Right lobe of liver (tissue), 6 donors: ENCODE measurements around the gene PLCD1. TPM values are rescaled to one million over a fixed set of nuclear protein-coding genes. Genes with fewer than 3 reads are reported as not detected.

Experiments used
- ATAC-seq, 4 donors: fragments of 200-7000 bp; cut with Tn5 transposase; one replicate each; pipeline ENCODE4 v1.9.1; 2020; ENCODE audit warnings: mild to moderate bottlenecking in 4 of 4, moderate library complexity in 4 of 4
- DNase-seq, 3 donors: peaks; one replicate each; pipeline ENCODE4 v3.0.0-alpha.2; 2020
- H3K27ac ChIP-seq, 3 donors: fragments of 200-600 bp; one replicate each; pipeline ENCODE4 v1.8.0; 2022
- H3K27me3 ChIP-seq, 2 donors: fragments of 200-600 bp; one replicate each; pipeline ENCODE4 v1.8.0; 2022
- H3K36me3 ChIP-seq, 4 donors: fragments of 200-600 bp; sonication (generic) in 1 of 4; one replicate each; pipeline versions ENCODE4 v1.5.1 to v1.8.0; 2017 to 2022; ENCODE audit warnings: control low read depth in 1 of 4
- H3K4me1 ChIP-seq, 4 donors: fragments of 200-600 bp; sonication (generic) in 1 of 4; one replicate each; pipeline versions ENCODE4 v1.5.1 to v1.8.0; 2017 to 2022; ENCODE audit warnings: control low read depth in 1 of 4
- H3K4me3 ChIP-seq, 3 donors: fragments of 200-600 bp; one replicate each; pipeline ENCODE4 v1.8.0; 2022
- H3K9me3 ChIP-seq, 4 donors: fragments of 200-600 bp; sonication (generic) in 1 of 4; one replicate each; pipeline versions ENCODE4 v1.5.1 to v1.8.0; 2017 to 2022; ENCODE audit warnings: control low read depth in 1 of 4
- POLR2A ChIP-seq: fragments of 450-650 bp; IDR thresholded peaks from one replicate; pipeline ENCODE4 v1.6.1; 2017; ENCODE audit warnings: antibody characterized with exemption, mild to moderate bottlenecking
- WGBS: methylation state at CpG from one replicate; pipeline ENCODE4 v1.1.6; 2018; ENCODE audit warnings: low coverage, low lambda C conversion rate; ENCODE audit not compliant: insufficient coverage; ENCODE audit errors: missing lambda C conversion rate; 5-methylcytosine and 5-hydroxymethylcytosine counted together
- intact Hi-C, 2 donors: fragments of 100-400 bp; cut with DNase I; formaldehyde crosslinking; loops; one replicate each; pipeline versions ENCODE4 v1.11.2 to v1.14.1; 2022
- total RNA-seq, 6 experiments: library from RNA; depleted of rRNA in 2 of 6; stranded (reverse); fragments of >200 nt in 2 of 6; fragmentation: NEBNext Ultra II Directional in 3 of 6; extraction: Animal tissue kit (Norgen Biotek cat#: 25700) in 3 of 6; gene quantifications; one replicate each; pipeline versions ENCODE4 v1.1.0 to v1.2.4, GENCODE V29; 2016 to 2023
- TF ChIP-seq, protein P1 (sequence below), 4 donors: fragments of 200-600 bp in 3 of 4; fragments of 450-650 bp in 1 of 4; IDR thresholded peaks; one replicate each; pipeline versions ENCODE4 v1.5.1 to v1.8.0; 2016 to 2022; ENCODE audit warnings: antibody characterized with exemption in 4 of 4, mild to moderate bottlenecking in 2 of 4
- donor health status: DM: no; HTN: yes; CAD: no.
- donor health status: DM: no; HTN: no; CAD: no.
- donor health status: DM: no; HTN: no; CAD: no.
- donor health status: DM: no; HTN: yes; CAD: no.
- donor health status: DM: no; HTN: yes; CAD: no.

The PLCD1 gene
- total RNA-seq, 6 experiments from 2014 or later, result 6.5 to 10.2 (median 7.7) TPM

DNA sequence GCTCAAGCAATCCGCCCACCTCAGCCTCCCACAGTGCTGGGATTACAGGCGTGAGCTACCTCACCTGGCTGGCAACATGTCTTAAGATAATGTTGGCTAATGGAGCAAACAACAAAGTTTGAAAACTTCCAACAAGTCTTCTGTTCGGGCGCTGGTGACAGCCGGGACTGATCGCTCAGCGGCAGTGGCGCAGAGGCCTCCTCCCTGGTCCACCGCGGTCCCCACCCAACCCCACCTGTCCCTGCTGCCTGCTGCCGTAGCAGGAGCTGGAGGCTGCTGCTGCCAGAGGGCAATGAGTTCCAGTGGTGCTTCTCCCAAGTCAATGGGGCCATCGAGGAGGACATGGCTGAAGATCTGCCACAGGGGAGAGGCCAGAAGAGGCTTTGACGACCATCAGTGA lies 21.7 kb upstream of the PLCD1 start:
- intact Hi-C loops, result no loop called here
- Histone ChIP-seq H3K4me3 (no peak overlapping the region), H3K27ac (no peak overlapping the region), H3K9me3 (no peaks in the 10 kb centered on the region), H3K4me1 (no peaks in the 10 kb centered on the region), H3K36me3 (no peaks in the 10 kb centered on the region), H3K27me3 (no peaks in the 10 kb centered on the region)
- no peak for TF ChIP-seq POLR2A
- TF ChIP-seq, protein P1, sequence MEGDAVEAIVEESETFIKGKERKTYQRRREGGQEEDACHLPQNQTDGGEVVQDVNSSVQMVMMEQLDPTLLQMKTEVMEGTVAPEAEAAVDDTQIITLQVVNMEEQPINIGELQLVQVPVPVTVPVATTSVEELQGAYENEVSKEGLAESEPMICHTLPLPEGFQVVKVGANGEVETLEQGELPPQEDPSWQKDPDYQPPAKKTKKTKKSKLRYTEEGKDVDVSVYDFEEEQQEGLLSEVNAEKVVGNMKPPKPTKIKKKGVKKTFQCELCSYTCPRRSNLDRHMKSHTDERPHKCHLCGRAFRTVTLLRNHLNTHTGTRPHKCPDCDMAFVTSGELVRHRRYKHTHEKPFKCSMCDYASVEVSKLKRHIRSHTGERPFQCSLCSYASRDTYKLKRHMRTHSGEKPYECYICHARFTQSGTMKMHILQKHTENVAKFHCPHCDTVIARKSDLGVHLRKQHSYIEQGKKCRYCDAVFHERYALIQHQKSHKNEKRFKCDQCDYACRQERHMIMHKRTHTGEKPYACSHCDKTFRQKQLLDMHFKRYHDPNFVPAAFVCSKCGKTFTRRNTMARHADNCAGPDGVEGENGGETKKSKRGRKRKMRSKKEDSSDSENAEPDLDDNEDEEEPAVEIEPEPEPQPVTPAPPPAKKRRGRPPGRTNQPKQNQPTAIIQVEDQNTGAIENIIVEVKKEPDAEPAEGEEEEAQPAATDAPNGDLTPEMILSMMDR (IDR thresholded peaks at IDR 0.05), result no peak
- DNase-seq (no peak), ATAC-seq (no peak)
- 92% methylated on average over 10 of the region's 13 CpGs for WGBS

DNA sequence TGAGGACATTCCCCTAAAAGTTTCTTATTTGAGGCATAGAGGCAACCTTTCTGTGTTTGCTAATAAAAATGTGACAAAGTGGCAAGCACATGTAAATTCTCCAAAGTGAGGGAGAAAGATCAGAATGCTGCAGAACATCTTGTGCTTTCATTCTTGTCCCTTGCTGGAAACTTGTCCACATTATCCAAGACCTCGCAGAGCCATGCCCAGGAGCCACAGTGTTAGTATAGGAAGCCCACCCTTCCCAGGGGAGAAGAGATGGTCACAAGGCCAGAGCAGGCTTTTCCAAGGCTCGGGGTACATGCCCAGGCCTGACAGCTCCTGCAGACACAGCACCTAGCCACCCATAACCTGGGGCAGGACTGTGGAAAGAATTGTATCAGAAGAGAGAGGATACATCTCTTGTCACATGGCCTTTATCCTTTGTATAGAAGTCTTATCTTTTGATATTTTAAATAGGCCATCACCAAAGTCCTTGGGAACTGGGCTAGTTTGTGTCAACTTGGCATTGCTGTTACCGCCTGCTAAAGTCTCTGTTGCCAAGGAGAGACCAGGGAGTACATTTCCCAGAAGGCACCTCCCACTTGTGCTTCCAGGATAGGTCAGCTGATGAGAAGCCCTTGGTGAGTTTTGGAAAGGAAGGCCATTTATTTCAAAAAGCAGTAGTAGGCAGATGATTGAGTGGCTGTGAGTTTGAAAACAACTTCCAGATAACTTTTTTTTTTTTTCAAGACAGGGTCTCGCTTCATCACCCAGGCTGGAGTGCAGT lies 20.1 kb upstream of the PLCD1 start:
- peak in 1 of 3 donors; percentile 28 for DNase-seq
- no peaks in the 10 kb centered on the region for H3K27me3 ChIP-seq
- H3K9me3 ChIP-seq, result no peaks in the 10 kb centered on the region
- H3K4me1 ChIP-seq, result no peaks in the 10 kb centered on the region
- no peaks in the 10 kb centered on the region for H3K36me3 ChIP-seq
- intact Hi-C loops, result no loop called here
- WGBS, result 83% methylated on average over 3 of the region's 4 CpGs
- no peak for TF ChIP-seq POLR2A
- TF ChIP-seq, protein P1 (IDR thresholded peaks at IDR 0.05), result no peak
- no peak overlapping the region for H3K4me3 ChIP-seq
- H3K27ac ChIP-seq, result no peak overlapping the region
- ATAC-seq, result peak in 1 of 4 donors; percentile 29

DNA sequence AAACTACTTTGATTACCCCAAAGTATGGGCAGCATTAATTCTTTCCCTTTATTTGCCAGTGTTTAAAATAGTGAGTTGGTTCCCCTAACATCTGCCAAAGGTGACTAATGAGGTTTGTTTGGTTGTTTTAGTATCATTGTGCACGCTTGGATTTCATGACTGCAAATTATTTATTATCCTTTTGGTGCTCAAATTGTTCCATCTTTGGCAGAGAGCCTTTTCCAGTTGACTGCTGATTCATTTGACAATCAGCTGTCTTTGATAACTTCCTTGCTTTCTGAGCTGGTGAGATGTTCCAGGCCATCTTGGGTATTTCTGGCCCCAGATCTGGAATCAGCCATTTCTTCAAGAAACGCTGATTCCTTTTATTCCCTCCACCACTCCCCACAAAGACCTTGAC lies 18.5 kb upstream of the PLCD1 start:
- 81% methylated on average over 2 of the region's 2 CpGs for WGBS
- TF ChIP-seq, protein P1 (IDR thresholded peaks at IDR 0.05), result no peak
- TF ChIP-seq POLR2A, result no peak
- no peaks in the 10 kb centered on the region for H3K4me1 ChIP-seq
- ATAC-seq (no peak), DNase-seq (no peak)
- no peaks in the 10 kb centered on the region for H3K9me3 ChIP-seq
- no peaks in the 10 kb centered on the region for H3K36me3 ChIP-seq
- intact Hi-C loops, result no loop called here
- no peak overlapping the region for H3K27ac ChIP-seq
- no peak overlapping the region for H3K4me3 ChIP-seq
- no peaks in the 10 kb centered on the region for H3K27me3 ChIP-seq

DNA sequence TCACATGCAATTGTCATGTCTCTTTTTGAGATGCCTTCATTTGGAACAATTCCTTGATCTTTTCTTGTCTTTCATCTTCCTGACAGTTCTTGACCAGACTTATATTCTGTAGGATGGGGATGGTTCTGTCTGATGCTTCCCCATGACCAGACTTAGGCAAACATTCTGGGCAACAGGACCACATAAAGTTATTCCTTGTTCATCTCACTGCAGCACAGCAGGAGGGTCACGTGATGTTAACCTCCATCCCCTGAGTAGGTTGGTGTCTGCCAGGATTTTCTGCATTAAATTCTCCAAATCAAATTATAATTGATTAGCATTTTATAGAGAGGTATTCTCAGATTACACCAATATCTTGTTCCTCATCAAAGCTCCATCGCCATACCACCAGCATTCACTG lies 17.4 kb upstream of the PLCD1 start:
- intact Hi-C loops, result no loop called here
- H3K36me3 ChIP-seq, result no peaks in the 10 kb centered on the region
- H3K27me3 ChIP-seq, result no peaks in the 10 kb centered on the region
- no peak for ATAC-seq
- no peak overlapping the region for H3K27ac ChIP-seq
- WGBS, result 88% methylated on average over 2 of the region's 2 CpGs
- peak in 1 of 3 donors; percentile 6 for DNase-seq
- TF ChIP-seq POLR2A, result no peak
- TF ChIP-seq, protein P1 (IDR thresholded peaks at IDR 0.05), result no peak
- H3K4me3 ChIP-seq, result no peak overlapping the region
- no peaks in the 10 kb centered on the region for H3K9me3 ChIP-seq
- H3K4me1 ChIP-seq, result no peaks in the 10 kb centered on the region
